A172 (cell line): ENCODE data around the gene PRKN. TPM values are rescaled to one million over a fixed set of nuclear protein-coding genes. Genes with fewer than 3 reads are reported as not detected.
A peak's percentile ranks its signal among the peaks of the same experiment; 100 is the strongest.

Source experiments
- DNase-seq: peaks from one replicate; pipeline ENCODE4 v3.0.0-alpha.2; 2015; ENCODE audit warnings: low spot score
- total RNA-seq: library from RNA; depleted of rRNA; stranded (reverse); fragments of >200 nt; shearing (Covaris generic); gene quantifications from 2 replicates; pipeline ENCODE4 v1.2.3, GENCODE V29; 2014

Gene PRKN
- total RNA-seq, 1 experiment from 2014 or later: 0.43 TPM

DNA sequence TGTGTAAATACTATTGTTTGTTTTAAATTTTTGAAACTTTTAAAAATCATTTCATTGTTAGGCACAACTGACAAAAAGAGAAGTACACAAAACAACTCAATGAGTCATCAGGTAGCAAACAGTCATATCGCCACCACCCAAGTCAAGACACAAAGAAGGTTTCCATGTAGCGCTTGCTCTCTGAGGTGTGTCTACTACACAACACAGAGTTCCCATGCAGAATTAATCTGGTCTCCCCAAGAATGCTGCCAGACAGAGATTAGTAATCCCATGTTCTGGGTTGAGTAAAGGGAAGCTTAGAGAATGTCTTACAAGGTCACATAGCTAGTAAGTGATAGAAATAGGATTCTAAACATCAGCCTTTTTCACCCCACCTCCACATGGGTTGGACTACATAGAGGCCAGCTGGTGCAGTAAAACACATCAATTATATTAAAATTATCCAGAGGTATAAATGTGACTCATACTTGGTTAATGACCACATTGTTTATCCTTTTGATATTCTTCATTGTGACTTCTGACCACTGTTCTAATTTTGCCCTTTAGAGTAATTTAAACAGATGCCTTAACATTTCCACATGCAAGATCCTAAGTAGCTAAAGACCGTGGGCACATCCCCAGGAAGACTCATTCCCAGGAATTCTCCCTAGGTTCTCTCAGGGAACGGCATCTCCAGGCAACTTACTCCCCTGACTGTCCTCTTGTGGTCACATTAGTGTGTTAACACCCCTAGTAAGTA is 413.5 kb downstream of the PRKN start:
- DNase-seq: peak; percentile 23

GRCh38 chr6:162307865-162308264 is 419.7 kb downstream of the PRKN start:
- no peak for DNase-seq

GRCh38 chr6:162306616-162307015 is 420.9 kb downstream of the PRKN start:
- DNase-seq: no peak

- no peak for DNase-seq
Observed at GRCh38 chr6:162301128-162301527, 426.4 kb downstream of the PRKN start.

GRCh38 chr6:162294029-162294428 is 433.5 kb downstream of the PRKN start:
- DNase-seq: no peak

GRCh38 chr6:162292915-162293314 is 434.7 kb downstream of the PRKN start:
- no peak for DNase-seq

DNA sequence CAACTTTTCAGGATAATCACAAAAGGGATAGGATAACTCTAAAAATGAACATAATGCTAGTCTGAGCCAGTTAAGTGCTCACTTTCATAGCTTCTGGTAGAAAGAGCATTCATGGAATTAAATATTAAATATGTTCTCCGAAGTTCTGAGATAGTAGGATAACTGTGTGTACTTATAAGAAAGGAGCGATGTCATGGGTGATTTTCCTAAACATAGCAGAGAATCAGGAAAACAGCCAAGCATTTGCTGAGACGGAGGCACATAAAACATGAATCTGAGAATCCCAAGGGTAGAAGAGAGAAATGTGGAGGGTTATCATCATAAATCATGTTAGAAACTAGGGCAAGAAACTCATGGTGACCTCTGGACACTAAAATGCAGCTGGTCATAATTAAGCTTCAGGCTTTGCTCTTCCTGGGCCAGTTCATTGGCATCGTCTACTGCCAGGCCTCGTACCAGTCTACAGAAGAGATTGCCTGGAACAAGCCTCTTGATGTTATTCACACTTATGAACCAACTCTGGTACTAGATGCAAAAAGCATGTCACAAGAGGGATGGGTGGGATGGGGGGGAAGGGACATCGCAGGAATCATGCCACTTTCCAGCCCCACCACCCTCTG is 436.6 kb downstream of the PRKN start:
- no peak for DNase-seq

- no peak for DNase-seq
Observed at GRCh38 chr6:162289972-162290371, 437.6 kb downstream of the PRKN start.

DNA sequence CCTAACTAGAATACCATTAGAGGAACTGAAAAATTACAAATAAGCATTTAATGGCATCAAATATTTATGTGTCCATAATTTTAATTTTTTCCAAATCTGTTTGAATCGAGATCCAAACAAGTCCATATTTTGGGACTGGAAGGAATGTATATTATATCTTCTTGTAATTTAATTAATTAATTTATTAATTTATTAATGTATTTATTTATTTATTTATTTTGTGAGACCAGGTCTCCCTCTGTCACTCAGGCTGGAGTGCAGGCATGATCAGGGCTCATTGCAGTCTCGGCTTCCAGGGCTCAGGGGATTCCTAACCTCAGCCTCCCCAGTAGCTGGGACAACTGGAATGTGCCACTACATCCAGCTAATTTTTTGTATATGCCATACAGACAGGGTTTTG is 453.6 kb downstream of the PRKN start:
- no peak for DNase-seq

DNA sequence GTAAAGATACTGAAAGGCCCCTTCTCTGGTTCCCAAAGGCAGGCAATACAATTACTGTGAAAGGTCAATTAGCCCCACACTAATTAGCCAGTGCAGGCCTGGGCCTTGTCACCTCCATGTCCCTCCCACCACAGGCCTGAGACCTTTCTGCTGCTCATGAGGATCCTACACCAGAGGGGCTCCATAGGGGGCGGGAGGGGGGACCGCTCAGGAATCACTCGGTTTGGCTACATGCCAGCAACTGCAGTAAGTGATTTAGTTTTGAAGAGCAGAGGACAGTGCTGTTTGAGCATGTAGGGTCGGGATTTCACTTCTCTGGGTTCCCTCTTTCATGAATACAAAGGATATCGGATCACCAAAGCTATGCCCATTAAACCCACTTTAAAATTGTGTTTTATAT is 455.6 kb downstream of the PRKN start:
- DNase-seq: no peak

- no peak for DNase-seq
Observed at GRCh38 chr6:162270966-162271365, 456.6 kb downstream of the PRKN start.

- no peak for DNase-seq
Observed at GRCh38 chr6:162267641-162268040, 459.9 kb downstream of the PRKN start.

DNA sequence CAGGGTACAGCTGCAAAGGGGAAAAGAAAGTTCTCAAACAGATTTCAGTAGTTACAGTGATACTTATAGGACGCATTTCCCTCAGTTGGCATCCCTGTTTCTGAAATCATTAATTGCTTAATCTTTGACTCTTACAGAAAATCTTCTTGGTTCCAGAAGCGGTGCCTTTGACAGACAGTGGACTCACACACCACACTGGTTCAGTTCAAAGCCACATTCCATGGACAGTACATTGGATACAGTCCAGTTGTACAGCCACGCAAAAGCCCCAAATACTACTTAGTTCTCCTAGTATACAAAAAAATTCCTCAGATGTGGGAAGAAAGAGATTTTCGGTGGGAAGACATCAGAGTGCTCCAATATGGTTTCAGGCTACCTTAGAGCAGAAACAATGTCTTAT is 460.4 kb downstream of the PRKN start:
- DNase-seq: no peak

DNA sequence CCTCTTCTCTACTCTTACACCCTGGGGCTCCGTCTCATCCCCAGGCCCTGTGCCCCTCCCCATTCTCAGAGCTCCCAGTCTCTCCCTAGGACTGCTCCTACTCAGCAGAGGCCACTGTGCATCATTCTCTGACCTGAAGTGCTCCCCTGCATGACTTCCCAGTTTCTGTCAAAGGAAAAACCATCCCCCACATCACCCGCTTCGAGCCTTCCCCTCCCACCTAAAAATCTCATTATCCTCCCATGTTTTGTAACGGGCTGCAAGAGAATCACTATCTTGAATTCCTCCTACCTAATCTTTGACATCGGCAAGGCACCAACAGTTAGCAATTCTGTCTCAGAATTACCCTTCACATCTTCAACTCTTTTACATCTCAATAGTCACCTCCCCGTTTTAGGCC is 463.0 kb downstream of the PRKN start:
- DNase-seq: no peak

DNA sequence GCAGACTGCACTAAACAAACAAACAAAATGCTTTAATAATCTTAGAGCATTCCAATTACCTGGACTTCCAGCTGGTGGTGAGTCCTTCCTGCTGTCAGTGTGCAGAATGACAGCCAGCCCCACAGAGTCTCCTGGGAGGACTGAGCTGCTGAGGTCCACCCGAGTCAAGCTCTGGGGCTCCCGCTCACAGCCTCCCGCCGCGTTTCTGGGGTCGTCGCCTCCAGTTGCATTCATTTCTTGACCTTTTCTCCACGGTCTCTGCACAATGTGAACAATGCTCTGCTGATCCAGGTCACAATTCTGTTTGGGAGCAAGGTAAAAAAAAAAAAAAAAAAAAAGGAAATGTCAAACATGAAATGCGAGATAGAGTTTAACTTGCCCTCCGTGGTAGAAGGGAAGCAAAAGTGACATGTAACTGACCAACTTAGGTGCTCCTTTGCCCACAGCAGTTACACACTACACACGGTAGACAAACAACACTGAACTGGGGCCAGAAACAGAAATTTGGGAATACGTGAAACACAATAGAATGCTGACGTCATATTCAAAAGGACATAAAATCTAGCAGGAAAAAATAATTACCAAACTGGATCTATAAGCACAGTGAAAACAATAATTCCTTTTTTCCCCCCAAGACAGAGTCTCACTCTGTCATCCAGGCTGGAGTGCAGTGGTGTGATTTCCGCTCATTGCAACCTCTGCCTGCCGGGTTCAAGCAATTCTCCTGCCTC is 464.9 kb downstream of the PRKN start:
- no peak for DNase-seq

DNA sequence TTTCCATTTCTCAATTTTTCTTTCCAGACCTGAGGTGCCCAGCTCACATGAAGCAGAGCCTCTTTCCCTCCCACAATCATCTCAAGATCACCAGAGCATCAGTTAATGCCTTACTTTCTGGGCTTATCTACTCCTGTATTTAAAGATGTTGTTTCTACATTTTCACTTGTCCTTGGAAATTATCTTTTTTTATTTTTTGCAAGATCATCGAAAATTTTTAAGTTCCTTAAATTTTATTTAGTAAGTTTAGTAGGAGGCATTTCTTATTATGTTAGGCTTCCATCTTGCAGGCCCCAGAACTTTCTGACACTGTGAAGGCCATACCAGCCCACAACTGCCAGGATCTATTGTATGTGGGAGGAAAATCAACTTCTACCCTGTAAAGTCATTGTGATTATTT is 466.0 kb downstream of the PRKN start:
- DNase-seq: no peak

DNA sequence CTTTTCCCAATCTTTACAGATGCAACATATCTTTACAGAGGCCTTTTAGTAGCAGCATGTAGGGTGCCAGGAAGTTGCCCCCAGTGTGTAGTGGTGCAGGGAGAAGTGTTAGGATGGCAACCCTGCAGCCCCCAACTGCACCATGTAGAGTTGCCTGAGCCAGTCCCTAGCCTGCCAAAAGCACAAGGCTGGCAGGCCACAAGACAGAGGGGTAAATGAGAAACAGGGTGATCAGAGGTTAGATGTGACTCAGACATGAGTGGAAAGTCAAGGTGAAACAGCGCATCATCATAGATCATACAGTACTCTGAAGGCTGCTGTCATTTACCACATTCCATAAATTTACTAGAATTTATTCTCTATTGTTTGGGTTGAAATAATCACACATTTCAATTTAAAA is 467.5 kb downstream of the PRKN start:
- DNase-seq: no peak

DNA sequence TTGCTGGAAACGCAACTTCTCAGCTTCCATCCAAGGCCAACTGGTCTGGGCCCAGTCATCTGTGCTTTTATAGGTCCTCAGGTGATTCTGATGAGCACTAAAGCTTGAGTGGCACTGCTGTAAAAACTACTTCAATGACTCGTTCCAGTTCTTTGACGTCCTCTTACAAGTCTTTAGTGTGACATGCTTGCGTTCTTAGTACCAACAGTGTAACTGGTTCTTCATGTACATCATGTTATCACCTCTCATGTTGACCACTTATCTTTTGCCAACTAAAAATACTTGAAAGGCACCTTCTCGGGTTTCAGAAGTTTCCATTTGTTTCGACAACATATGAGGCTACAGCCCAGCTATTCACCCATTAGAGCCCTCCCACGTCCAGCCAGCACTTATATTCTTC is 468.9 kb downstream of the PRKN start:
- DNase-seq: no peak

GRCh38 chr6:162256361-162256760 is 471.2 kb downstream of the PRKN start:
- no peak for DNase-seq

GRCh38 chr6:162251257-162251656 is 476.3 kb downstream of the PRKN start:
- no peak for DNase-seq

DNA sequence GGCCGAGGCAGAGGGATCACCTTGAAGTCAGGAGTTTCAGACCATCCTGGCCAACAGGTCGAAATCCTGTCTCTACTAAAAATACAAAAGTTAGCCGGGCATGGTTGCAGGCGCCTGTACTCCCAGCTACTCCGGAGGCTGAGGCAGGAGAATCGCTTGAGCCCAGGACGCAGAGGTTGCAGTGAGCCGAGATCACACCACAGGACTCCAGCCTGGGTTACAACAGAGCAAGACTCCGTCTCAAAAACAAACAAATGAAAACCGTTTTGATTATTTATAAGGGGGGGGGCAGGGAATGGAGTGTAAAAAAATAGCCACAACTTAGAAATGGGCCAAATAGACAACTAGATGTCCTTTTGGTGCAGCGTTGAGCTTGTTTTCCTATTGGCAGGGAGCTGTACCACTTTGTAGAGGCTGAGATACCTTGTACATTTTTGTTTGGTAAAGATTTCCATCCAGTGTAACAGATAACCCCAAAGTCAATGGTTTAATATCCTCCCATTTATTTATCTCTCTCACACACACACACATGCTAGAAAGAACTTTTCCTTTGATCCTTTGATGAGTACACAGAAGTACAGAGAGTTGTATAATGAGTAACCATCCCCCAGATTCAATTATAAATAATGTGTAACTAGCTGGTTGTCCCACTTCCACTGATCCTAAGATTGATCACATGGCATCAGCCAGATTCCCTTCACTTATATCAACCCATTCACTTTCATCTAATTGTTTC is 477.5 kb downstream of the PRKN start:
- no peak for DNase-seq

DNA sequence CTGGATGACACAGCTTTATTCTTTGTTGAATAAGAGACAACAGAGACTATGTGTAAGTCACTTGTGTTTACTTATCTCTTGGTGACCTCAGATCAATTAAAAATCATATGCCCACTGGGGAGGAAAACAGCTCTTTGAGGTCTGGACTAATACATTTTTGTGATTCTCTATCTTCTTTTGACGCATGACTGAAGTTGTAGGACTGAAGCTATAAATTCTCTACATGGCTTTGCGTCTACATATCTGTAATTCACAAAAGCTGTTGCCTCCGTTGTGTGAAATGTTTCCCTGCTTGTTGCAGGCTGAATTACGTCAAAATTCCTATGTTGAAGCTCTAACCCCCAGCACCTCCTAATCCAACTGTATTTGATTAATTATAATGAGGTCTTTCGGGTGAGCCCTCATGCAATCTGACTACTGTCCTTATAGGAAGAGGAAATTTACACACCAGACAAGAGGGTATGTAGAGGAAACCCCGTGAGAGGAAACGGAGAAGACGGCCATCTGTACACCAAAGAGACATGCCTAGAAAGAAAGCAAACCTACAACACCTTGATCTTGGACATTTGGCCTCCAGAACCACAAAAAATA is 481.6 kb downstream of the PRKN start:
- no peak for DNase-seq
